Left lung (tissue), 10 donors: Measurements from ENCODE around the gene IGSF5. TPM values are rescaled to one million over a fixed set of nuclear protein-coding genes. Genes with fewer than 3 reads are reported as not detected.

ENCODE experiments used
- ATAC-seq: fragments of 200-7000 bp; cut with Tn5 transposase; one replicate; pipeline ENCODE4 v1.9.1; 2020; ENCODE audit warnings: moderate library complexity
- DNase-seq, 4 donors: peaks; one replicate each; pipeline ENCODE4 v3.0.0-alpha.2; 2013 to 2020
- H3K27ac ChIP-seq, 2 donors: fragments of 200-600 bp; sonication (generic) in 1 of 2; one replicate each; pipeline versions ENCODE4 v1.5.0 to v1.8.0; 2020 to 2021
- H3K27me3 ChIP-seq, 2 donors: fragments of 200-600 bp; sonication (generic) in 1 of 2; one replicate each; pipeline versions ENCODE4 v1.5.0 to v1.8.0; 2020 to 2021
- H3K36me3 ChIP-seq, 2 donors: fragments of 200-600 bp; sonication (generic) in 1 of 2; one replicate each; pipeline versions ENCODE4 v1.5.0 to v1.8.0; 2020 to 2021
- H3K4me1 ChIP-seq, 2 donors: fragments of 200-600 bp; one replicate each; pipeline ENCODE4 v1.8.0; 2021
- H3K4me3 ChIP-seq, 2 donors: fragments of 200-600 bp; sonication (generic) in 1 of 2; one replicate each; pipeline versions ENCODE4 v1.5.0 to v1.8.0; 2020 to 2021; ENCODE audit warnings: mild to moderate bottlenecking in 1 of 2
- H3K9me3 ChIP-seq, 2 donors: fragments of 200-600 bp; sonication (generic) in 1 of 2; one replicate each; pipeline versions ENCODE4 v1.5.0 to v1.8.0; 2020 to 2021
- intact Hi-C, 2 donors: fragments of 100-400 bp; cut with DNase I; formaldehyde crosslinking; loops; one replicate each; pipeline versions ENCODE4 v1.11.2 to v1.14.2; 2022
- polyA plus RNA-seq, 6 donors: library from polyadenylated mRNA; unstranded; fragments of 120-200 nt; gene quantifications; one replicate each; pipeline ENCODE4 v1.2.1, GENCODE V29; 2013; ENCODE audit not compliant: insufficient read length in 6 of 6
- total RNA-seq, 2 donors: library from RNA; stranded (reverse); fragmentation: NEBNext Ultra II Directional; extraction: Animal tissue kit (Norgen Biotek cat#: 25700); gene quantifications; one replicate each; pipeline ENCODE4 v1.2.1, GENCODE V29; 2021
- TF ChIP-seq, protein P1 (sequence below), 2 donors: fragments of 200-600 bp; sonication (generic) in 1 of 2; IDR thresholded peaks; one replicate each; pipeline versions ENCODE4 v1.5.0 to v1.8.0; 2021; ENCODE audit warnings: antibody characterized with exemption in 2 of 2
- donor health status: DM: no; HTN: yes; CAD: no.
- donor health status: DM: no; HTN: no; CAD: no.

IGSF5 gene
- total and polyA plus RNA-seq, 8 donors: 0.24 to 0.70 (median 0.39) TPM; not detected in 2

- no peaks in the 10 kb centered on the region for H3K36me3 ChIP-seq
- H3K9me3 ChIP-seq: no peaks in the 10 kb centered on the region
- no peaks in the 10 kb centered on the region for H3K27me3 ChIP-seq
- TF ChIP-seq, protein P1, sequence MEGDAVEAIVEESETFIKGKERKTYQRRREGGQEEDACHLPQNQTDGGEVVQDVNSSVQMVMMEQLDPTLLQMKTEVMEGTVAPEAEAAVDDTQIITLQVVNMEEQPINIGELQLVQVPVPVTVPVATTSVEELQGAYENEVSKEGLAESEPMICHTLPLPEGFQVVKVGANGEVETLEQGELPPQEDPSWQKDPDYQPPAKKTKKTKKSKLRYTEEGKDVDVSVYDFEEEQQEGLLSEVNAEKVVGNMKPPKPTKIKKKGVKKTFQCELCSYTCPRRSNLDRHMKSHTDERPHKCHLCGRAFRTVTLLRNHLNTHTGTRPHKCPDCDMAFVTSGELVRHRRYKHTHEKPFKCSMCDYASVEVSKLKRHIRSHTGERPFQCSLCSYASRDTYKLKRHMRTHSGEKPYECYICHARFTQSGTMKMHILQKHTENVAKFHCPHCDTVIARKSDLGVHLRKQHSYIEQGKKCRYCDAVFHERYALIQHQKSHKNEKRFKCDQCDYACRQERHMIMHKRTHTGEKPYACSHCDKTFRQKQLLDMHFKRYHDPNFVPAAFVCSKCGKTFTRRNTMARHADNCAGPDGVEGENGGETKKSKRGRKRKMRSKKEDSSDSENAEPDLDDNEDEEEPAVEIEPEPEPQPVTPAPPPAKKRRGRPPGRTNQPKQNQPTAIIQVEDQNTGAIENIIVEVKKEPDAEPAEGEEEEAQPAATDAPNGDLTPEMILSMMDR (IDR thresholded peaks at IDR 0.05): no peak
- no peak overlapping the region for H3K27ac ChIP-seq
- ATAC-seq: peak; percentile 64
- no peak overlapping the region for H3K4me3 ChIP-seq
- no peak for DNase-seq
- H3K4me1 ChIP-seq: no peaks in the 10 kb centered on the region
- intact Hi-C loops: no loop called here
These were observed 31.6 kb downstream of the IGSF5 start for GRCh38 chr21:39776589-39776988.

GRCh38 chr21:39781331-39781730, 36.3 kb downstream of the IGSF5 start:
- H3K27me3 ChIP-seq: no peaks in the 10 kb centered on the region
- H3K9me3 ChIP-seq: peaks cover 0 to 2% of the 10 kb centered on the region in 2 donors
- no peaks in the 10 kb centered on the region for H3K36me3 ChIP-seq
- no peak for DNase-seq
- H3K4me3 ChIP-seq: no peak overlapping the region
- no peak overlapping the region for H3K27ac ChIP-seq
- TF ChIP-seq, protein P1 (IDR thresholded peaks at IDR 0.05): no peak
- ATAC-seq: no peak
- no peaks in the 10 kb centered on the region for H3K4me1 ChIP-seq
- intact Hi-C loops: no loop called here

- no peak overlapping the region for H3K27ac ChIP-seq
- TF ChIP-seq, protein P1 (IDR thresholded peaks at IDR 0.05): peak; percentile 49 to 66
- DNase-seq (peak; percentile 74 to 88 (median 86)), ATAC-seq (peak; percentile 99)
- intact Hi-C loops: no loop called here
- no peaks in the 10 kb centered on the region for H3K36me3 ChIP-seq
- no peaks in the 10 kb centered on the region for H3K27me3 ChIP-seq
- peaks cover 3 to 7% of the 10 kb centered on the region in 2 donors for H3K4me1 ChIP-seq
- H3K4me3 ChIP-seq: no peak overlapping the region
- no peaks in the 10 kb centered on the region for H3K9me3 ChIP-seq
These were observed 43.4 kb downstream of the IGSF5 start for GRCh38 chr21:39788383-39788782.

GRCh38 chr21:39796466-39796865, 51.5 kb downstream of the IGSF5 start:
- Histone ChIP-seq H3K4me1 (no peaks in the 10 kb centered on the region), H3K36me3 (no peaks in the 10 kb centered on the region), H3K27me3 (no peaks in the 10 kb centered on the region), H3K9me3 (no peaks in the 10 kb centered on the region), H3K27ac (no peak overlapping the region), H3K4me3 (no peak overlapping the region)
- intact Hi-C loops: no loop called here
- TF ChIP-seq, protein P1 (IDR thresholded peaks at IDR 0.05): no peak
- no peak for DNase-seq
- ATAC-seq: no peak

DNA sequence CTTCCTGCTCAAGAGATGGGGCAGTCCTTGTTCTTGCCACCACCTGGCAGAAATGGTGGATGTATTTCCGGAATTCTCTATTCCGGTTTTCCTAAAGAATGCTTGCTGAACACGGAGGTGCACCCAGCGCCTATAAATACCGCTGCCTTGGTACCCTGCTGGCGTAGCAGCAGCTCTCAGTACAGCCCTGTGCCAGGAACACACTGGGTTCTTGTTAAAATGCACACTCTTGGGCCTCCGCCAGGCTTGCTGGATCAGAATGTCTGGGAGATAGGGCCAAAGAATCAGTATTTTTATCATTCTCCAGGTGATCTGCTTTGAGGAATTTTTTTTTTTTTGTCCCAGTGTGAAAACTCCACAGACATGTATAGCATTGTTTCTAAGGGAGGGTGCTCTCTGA, 54.2 kb downstream of the IGSF5 start:
- no peak for ATAC-seq
- intact Hi-C loops: no loop called here

More for the DNA sequence above, 54.2 kb downstream of the IGSF5 start:
- Histone ChIP-seq H3K4me3 (no peak overlapping the region), H3K4me1 (no peaks in the 10 kb centered on the region), H3K27ac (no peak overlapping the region), H3K36me3 (no peaks in the 10 kb centered on the region), H3K27me3 (no peaks in the 10 kb centered on the region), H3K9me3 (no peaks in the 10 kb centered on the region)
- TF ChIP-seq, protein P1 (IDR thresholded peaks at IDR 0.05): no peak
- no peak for DNase-seq
